HCT116 (cell line): Measurements from ENCODE around the gene PTPN2. TPM values are rescaled to one million over a fixed set of nuclear protein-coding genes. Genes with fewer than 3 reads are reported as not detected.

Experiments
- ATAC-seq: fragments of 200-7000 bp; cut with Tn5 transposase; 2 replicates; pipeline ENCODE4 v1.9.1; 2020; ENCODE audit warnings: mild to moderate bottlenecking, moderate library complexity
- BruUV-seq: library from RNA; stranded (reverse); fragments of 400-500 nt; replicated peaks from 2 replicates; lab custom pipeline; 2021; lab: Mats Ljungman, UMichigan
- CTCF ChIA-PET: fragments of 300-600 bp; sonication (Branson Sonifier 250); formaldehyde crosslinking; loops from one replicate; lab custom pipeline; 2021; ENCODE audit warnings: antibody characterized with exemption; lab: Charles Lee
- POLR2A ChIA-PET: fragments of 300-600, 350-600 bp; sonication (Branson Sonifier 250); formaldehyde crosslinking; loops from one replicate; lab custom pipeline; 2021; ENCODE audit warnings: antibody characterized with exemption; lab: Charles Lee
- RAD21 ChIA-PET, 2 experiments: fragments of 300-600 bp; sonication (Branson Sonifier 250); formaldehyde crosslinking; loops; one replicate each; lab custom pipeline; 2023; ENCODE audit warnings: low total read pairs in 2 of 2; ENCODE audit not compliant: uncharacterized antibody in 2 of 2, unreplicated experiment in 2 of 2, low non-redundant PET in 1 of 2; lab: Charles Lee
- DNase-seq: peaks from one replicate; pipeline ENCODE4 v3.0.0-alpha.2; 2010; ENCODE audit warnings: low read depth, low spot score
- H2AFZ ChIP-seq: fragments of 200-600 bp; shearing (Covaris generic), sonication (generic); 2 replicates; pipeline ENCODE4 v1.6.1; 2017; ENCODE audit warnings: low read depth, mixed run types, mixed read lengths, antibody characterized with exemption, low read length; ENCODE audit not compliant: poor library complexity, severe bottlenecking
- H3K27ac ChIP-seq: 2 replicates; pipeline ENCODE4 v1.5.1; 2012; ENCODE audit warnings: low read depth, low read length
- H3K27me3 ChIP-seq: fragments of 200-600 bp; sonication (generic); 2 replicates; pipeline ENCODE4 v1.6.1; 2016; ENCODE audit warnings: mixed run types, low read length, mixed read lengths; ENCODE audit not compliant: insufficient read depth
- H3K36me3 ChIP-seq, 2 experiments: fragments of 200-500 bp in 1 of 2; fragments of 200-600 bp in 1 of 2; sonication (Bioruptor generic) in 1 of 2; sonication (generic) in 1 of 2; 2 replicates each; pipeline versions ENCODE4 v1.5.1 to v1.6.1; 2014 to 2016; ENCODE audit warnings: low read length in 2 of 2, inconsistent platforms in 1 of 2, mixed read lengths in 1 of 2, mixed run types in 1 of 2; ENCODE audit not compliant: insufficient read depth in 2 of 2, control insufficient read depth in 1 of 2
- H3K4me1 ChIP-seq, 2 experiments: fragments of 200-600 bp in 1 of 2; sonication (generic) in 1 of 2; 2 replicates each; pipeline versions ENCODE4 v1.5.1 to v1.6.1; 2012 to 2017; ENCODE audit warnings: low read length in 2 of 2, inconsistent platforms in 1 of 2, mild to moderate bottlenecking in 1 of 2, mixed read lengths in 1 of 2, mixed run types in 1 of 2, moderate library complexity in 1 of 2; ENCODE audit not compliant: insufficient read depth in 2 of 2, control insufficient read depth in 1 of 2
- H3K4me2 ChIP-seq: fragments of 200-600 bp; sonication (generic); 2 replicates; pipeline ENCODE4 v1.6.1; 2017; ENCODE audit warnings: mixed run types, low read length, mixed read lengths
- H3K4me3 ChIP-seq, 2 experiments: fragments of 200-600 bp in 1 of 2; sonication (generic) in 1 of 2; replicated peaks in 1 of 2; 2 replicates each; pipeline ENCODE4 v1.5.1; 2011 to 2016; ENCODE audit warnings: low read length in 2 of 2, control low read depth in 1 of 2, low read depth in 1 of 2, mild to moderate bottlenecking in 1 of 2, mixed read lengths in 1 of 2, mixed run types in 1 of 2
- H3K79me2 ChIP-seq: fragments of 200-600 bp; sonication (generic); 2 replicates; pipeline ENCODE4 v1.6.1; 2017; ENCODE audit warnings: mild to moderate bottlenecking, mixed run types, low read length, moderate library complexity, mixed read lengths; ENCODE audit not compliant: insufficient read depth
- H3K9ac ChIP-seq: fragments of 200-600 bp; sonication (generic); 2 replicates; pipeline ENCODE4 v1.6.1; 2016; ENCODE audit warnings: low read length, mixed read lengths
- H3K9me2 ChIP-seq: fragments of 200-600 bp; sonication (generic), shearing (Covaris generic); 2 replicates; pipeline ENCODE4 v1.6.1; 2017; ENCODE audit warnings: mixed run types, mild to moderate bottlenecking, moderate library complexity; ENCODE audit not compliant: insufficient read depth
- H3K9me3 ChIP-seq, 2 experiments: fragments of 200-500 bp in 1 of 2; fragments of 200-600 bp in 1 of 2; sonication (Bioruptor generic) in 1 of 2; sonication (generic) in 1 of 2; 2 replicates each; pipeline ENCODE4 v1.6.1; 2014 to 2017; ENCODE audit warnings: low read length in 2 of 2, mixed read lengths in 2 of 2, inconsistent platforms in 1 of 2, low read depth in 1 of 2, mild to moderate bottlenecking in 1 of 2, mixed run types in 1 of 2, moderate library complexity in 1 of 2; ENCODE audit not compliant: control insufficient read depth in 1 of 2, insufficient read depth in 1 of 2
- H4K20me1 ChIP-seq: fragments of 200-600 bp; sonication (generic), shearing (Covaris generic); 2 replicates; pipeline ENCODE4 v1.6.1; 2017; ENCODE audit warnings: mixed run types, mild to moderate bottlenecking, moderate library complexity; ENCODE audit not compliant: insufficient read depth
- ATF3 ChIP-seq: IDR thresholded peaks from 2 replicates; pipeline ENCODE4 v1.6.1; 2012
- CBX3 ChIP-seq: IDR thresholded peaks from 2 replicates; pipeline ENCODE4 v1.6.1; 2012; ENCODE audit warnings: low read depth
- CEBPB ChIP-seq: IDR thresholded peaks from 2 replicates; pipeline ENCODE4 v1.6.1; 2012; ENCODE audit warnings: low read depth
- CTCF ChIP-seq, 3 experiments: fragments of 200-600 bp in 1 of 3; sonication (generic) in 1 of 3; IDR thresholded peaks in 2 of 3; conservative IDR thresholded peaks in 1 of 3; 2 replicates each; pipeline ENCODE4 v1.5.1; 2012 to 2017; ENCODE audit warnings: low read depth in 2 of 3, low read length in 2 of 3, antibody characterized with exemption in 1 of 3, borderline replicate concordance in 1 of 3, control low read depth in 1 of 3, mild to moderate bottlenecking in 1 of 3, mixed read lengths in 1 of 3, mixed run types in 1 of 3, moderate library complexity in 1 of 3; ENCODE audit not compliant: insufficient read depth in 1 of 3
- EGR1 ChIP-seq: IDR thresholded peaks from 2 replicates; pipeline ENCODE4 v1.6.1; 2012; ENCODE audit warnings: low read depth
- ELF1 ChIP-seq: IDR thresholded peaks from 2 replicates; pipeline ENCODE4 v1.6.1; 2012; ENCODE audit warnings: low read depth, borderline replicate concordance
- EZH2phosphoT487 ChIP-seq: fragments of 200-600 bp; IDR thresholded peaks from 2 replicates; pipeline ENCODE4 v1.6.1; 2018; ENCODE audit warnings: antibody characterized with exemption, borderline replicate concordance
- FOSL1 ChIP-seq: IDR thresholded peaks from 2 replicates; pipeline ENCODE4 v1.6.1; 2012; ENCODE audit warnings: low read depth
- JUND ChIP-seq: IDR thresholded peaks from 2 replicates; pipeline ENCODE4 v1.6.1; 2012
- MAX ChIP-seq: IDR thresholded peaks from 2 replicates; pipeline ENCODE4 v1.6.1; 2012
- POLR2A ChIP-seq: IDR thresholded peaks from 2 replicates; pipeline ENCODE4 v1.7.0; 2011; ENCODE audit warnings: borderline replicate concordance; ENCODE audit not compliant: insufficient read depth, insufficient read length; ENCODE audit errors: extremely low read depth
- POLR2AphosphoS5 ChIP-seq: IDR thresholded peaks from 2 replicates; pipeline ENCODE4 v1.6.1; 2011; ENCODE audit warnings: mild to moderate bottlenecking, low read depth, low read length, moderate library complexity
- REST ChIP-seq: IDR thresholded peaks from 2 replicates; pipeline ENCODE4 v1.6.1; 2012; ENCODE audit warnings: low read depth
- SIN3A ChIP-seq: IDR thresholded peaks from 2 replicates; pipeline ENCODE4 v1.6.1; 2012; ENCODE audit warnings: low read depth
- SP1 ChIP-seq: IDR thresholded peaks from 2 replicates; pipeline ENCODE4 v1.6.1; 2012; ENCODE audit warnings: low read depth
- SRF ChIP-seq: IDR thresholded peaks from 2 replicates; pipeline ENCODE4 v1.6.1; 2012; ENCODE audit warnings: low read depth
- TCF7L2 ChIP-seq: IDR thresholded peaks from 2 replicates; pipeline ENCODE4 v1.7.0; 2011; ENCODE audit warnings: borderline replicate concordance, inconsistent platforms; ENCODE audit not compliant: insufficient read depth, insufficient read length; ENCODE audit errors: extremely low read depth
- ZBTB33 ChIP-seq: IDR thresholded peaks from 2 replicates; pipeline ENCODE4 v1.6.1; 2011; ENCODE audit warnings: mild to moderate bottlenecking, low read length, moderate library complexity; ENCODE audit not compliant: insufficient replicate concordance; ENCODE audit errors: extremely low read depth
- ZFX ChIP-seq: fragments of 450-650 bp; IDR thresholded peaks from 2 replicates; pipeline ENCODE4 v1.6.1; 2017
- ZNF274 ChIP-seq: fragments of 200-500 bp; sonication (Bioruptor generic); IDR thresholded peaks from 2 replicates; pipeline ENCODE4 v1.6.1; 2014; ENCODE audit warnings: mild to moderate bottlenecking, low read depth, low read length, inconsistent platforms
- intact Hi-C: fragments of 100-400 bp; cut with micrococcal nuclease; formaldehyde crosslinking; loops from 2 replicates; pipeline ENCODE4 v1.10.0; 2022
- total RNA-seq: library from RNA; stranded (reverse); gene quantifications from one replicate; pipeline ENCODE4 v1.2.1, GENCODE V29; 2021; ENCODE audit not compliant: unreplicated experiment

PTPN2 gene
- total RNA-seq, 1 experiment from 2014 or later = 50.3 TPM

- ATAC-seq = no peak
- Histone ChIP-seq H3K36me3 (peaks cover 6 to 15% of the 10 kb centered on the region in 2 experiments; a peak in 3 of 4 replicates), H3K9ac (no peak overlapping the region), H3K4me3 (no peak overlapping the region), H3K4me2 (no peak overlapping the region), H3K9me2 (no peaks in the 10 kb centered on the region), H3K27ac (no peak overlapping the region), H2AFZ (no peak overlapping the region), H3K9me3 (no peaks in the 10 kb centered on the region), H3K4me1 (peaks cover 0 to 11% of the 10 kb centered on the region in 2 experiments; a peak in 2 of 4 replicates), H3K79me2 (no peaks in the 10 kb centered on the region), H4K20me1 (no peaks in the 10 kb centered on the region), H3K27me3 (no peaks in the 10 kb centered on the region)
- intact Hi-C loops = no loop called here
- ChIA-PET POLR2A (no interaction called here), CTCF (no interaction called here), RAD21 (no interaction called here)
- TF ChIP-seq TCF7L2 = no peak
- TF ChIP-seq JUND = no peak
- no peak for TF ChIP-seq ZFX
- TF ChIP-seq CTCF (IDR thresholded peaks at IDR 0.05 in 2 of 3, conservative IDR thresholded peaks at IDR 0.05 in 1 of 3; ENCODE audit: borderline replicate concordance in 1 of 3, insufficient read depth in 1 of 3, low read depth in 2 of 3, low read length in 2 of 3) = no peak
- TF ChIP-seq SIN3A = no peak
- no peak for TF ChIP-seq CBX3
- TF ChIP-seq ELF1 = no peak
- no peak for TF ChIP-seq MAX
- no peak for TF ChIP-seq ZNF274
- TF ChIP-seq EGR1 = no peak
- TF ChIP-seq POLR2A = no peak
- TF ChIP-seq POLR2AphosphoS5 = no peak
- no peak for TF ChIP-seq ZBTB33
- TF ChIP-seq REST = no peak
- TF ChIP-seq FOSL1 = no peak
- TF ChIP-seq ATF3 = no peak
- TF ChIP-seq CEBPB = no peak
- TF ChIP-seq SP1 = no peak
- TF ChIP-seq EZH2phosphoT487 = no peak
- no peak for TF ChIP-seq SRF
- DNase-seq = no peak
- BruUV-seq = no TSS peak
Measured at GRCh38 chr18:12816451-12816850, 67.6 kb downstream of the PTPN2 start.
